ENCODE measurements around the gene CMTM8.

CMTM8 gene

DNA sequence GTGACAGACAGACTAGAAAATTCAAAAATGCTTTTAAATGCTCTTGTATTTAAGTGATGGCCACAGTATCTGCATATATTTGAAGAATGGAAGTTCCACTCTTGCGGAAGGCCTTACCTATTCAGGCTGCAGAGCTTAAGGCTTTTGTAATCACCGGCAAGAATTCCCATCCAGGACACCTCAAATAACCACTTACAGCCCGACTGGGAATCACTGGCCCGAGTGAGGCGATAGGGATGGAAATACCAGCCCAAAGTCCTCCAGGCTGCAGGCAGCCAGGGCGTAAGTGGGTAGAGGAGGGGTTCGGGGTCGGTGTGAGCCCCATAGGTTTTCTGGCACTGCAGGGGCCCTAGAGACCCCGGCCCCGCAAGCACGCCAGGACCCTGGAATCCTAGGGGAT lies 162.6 kb downstream of the CMTM8 start:
- TF ChIP-seq, protein P1, sequence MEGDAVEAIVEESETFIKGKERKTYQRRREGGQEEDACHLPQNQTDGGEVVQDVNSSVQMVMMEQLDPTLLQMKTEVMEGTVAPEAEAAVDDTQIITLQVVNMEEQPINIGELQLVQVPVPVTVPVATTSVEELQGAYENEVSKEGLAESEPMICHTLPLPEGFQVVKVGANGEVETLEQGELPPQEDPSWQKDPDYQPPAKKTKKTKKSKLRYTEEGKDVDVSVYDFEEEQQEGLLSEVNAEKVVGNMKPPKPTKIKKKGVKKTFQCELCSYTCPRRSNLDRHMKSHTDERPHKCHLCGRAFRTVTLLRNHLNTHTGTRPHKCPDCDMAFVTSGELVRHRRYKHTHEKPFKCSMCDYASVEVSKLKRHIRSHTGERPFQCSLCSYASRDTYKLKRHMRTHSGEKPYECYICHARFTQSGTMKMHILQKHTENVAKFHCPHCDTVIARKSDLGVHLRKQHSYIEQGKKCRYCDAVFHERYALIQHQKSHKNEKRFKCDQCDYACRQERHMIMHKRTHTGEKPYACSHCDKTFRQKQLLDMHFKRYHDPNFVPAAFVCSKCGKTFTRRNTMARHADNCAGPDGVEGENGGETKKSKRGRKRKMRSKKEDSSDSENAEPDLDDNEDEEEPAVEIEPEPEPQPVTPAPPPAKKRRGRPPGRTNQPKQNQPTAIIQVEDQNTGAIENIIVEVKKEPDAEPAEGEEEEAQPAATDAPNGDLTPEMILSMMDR (IDR thresholded peaks at IDR 0.05): no peak
- peak overlapping the region; percentile 80 for H3K27ac Mint-ChIP-seq
- peaks cover 6% of the 10 kb centered on the region for H3K27me3 Mint-ChIP-seq (ENCODE audit: low read depth, poor library complexity)
- DNase-seq: no peak
- peaks cover 17% of the 10 kb centered on the region for H3K36me3 Mint-ChIP-seq (ENCODE audit: low read depth)
- no peaks in the 10 kb centered on the region for H3K9me3 Mint-ChIP-seq
- H3K4me1 Mint-ChIP-seq: peaks cover 51% of the 10 kb centered on the region
- H3K4me3 Mint-ChIP-seq: peak overlapping the region; percentile 73

DNA sequence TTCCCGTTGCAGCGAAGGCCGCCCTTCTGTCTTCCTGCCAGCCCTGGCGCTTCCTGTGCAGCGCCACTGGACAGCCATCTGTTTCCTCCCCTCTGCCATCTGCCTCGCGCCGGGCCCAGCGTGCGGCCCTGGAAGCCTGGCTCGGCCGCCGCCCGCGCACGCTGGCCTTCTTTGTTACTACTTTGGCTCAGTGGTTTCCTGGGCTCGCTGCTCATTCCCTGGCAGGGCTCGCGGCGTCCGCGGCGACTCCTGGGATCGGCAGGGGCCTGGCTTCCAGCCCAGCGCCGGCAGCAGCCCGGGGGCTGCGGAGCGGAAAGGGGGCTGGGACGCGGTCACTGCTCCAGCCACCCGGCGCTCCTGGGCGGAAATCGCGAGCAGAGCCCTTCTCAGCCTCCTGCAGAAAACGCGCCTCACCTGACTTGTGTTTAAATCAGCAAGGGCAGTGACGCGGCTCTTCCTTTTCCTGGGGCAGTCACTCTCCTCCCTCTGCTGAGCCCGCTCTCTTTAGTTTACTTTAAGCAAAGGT lies 163.1 kb downstream of the CMTM8 start:
- Mint-ChIP-seq H3K36me3 (ENCODE audit: low read depth) (peaks cover 21% of the 10 kb centered on the region), H3K9me3 (no peaks in the 10 kb centered on the region), H3K27me3 (ENCODE audit: low read depth, poor library complexity) (peaks cover 6% of the 10 kb centered on the region), H3K27ac (peak overlapping the region; percentile 83), H3K4me1 (peaks cover 55% of the 10 kb centered on the region), H3K4me3 (peak overlapping the region; percentile 73)
- TF ChIP-seq, protein P1 (IDR thresholded peaks at IDR 0.05): no peak
- peak; percentile 79 for DNase-seq

DNA sequence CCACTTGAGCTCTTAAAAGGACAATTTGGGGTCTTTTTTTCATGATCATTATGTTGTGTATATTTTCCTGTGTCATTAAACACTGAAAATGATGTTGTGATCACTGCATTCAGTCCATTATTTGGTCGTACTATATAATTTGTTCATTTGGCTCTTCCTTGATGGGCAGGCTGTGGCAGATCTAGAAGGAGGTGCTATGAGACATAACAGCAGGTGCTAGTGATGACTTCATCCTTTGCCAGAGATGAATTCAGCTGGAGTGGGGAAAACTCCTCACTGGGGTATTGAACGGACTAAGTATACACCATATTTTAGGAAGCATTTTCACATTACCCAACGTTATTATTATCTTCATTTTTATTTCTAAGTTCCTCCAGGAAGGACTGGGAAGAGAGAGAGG lies 165.2 kb downstream of the CMTM8 start:
- DNase-seq: no peak
- Mint-ChIP-seq H3K4me1 (peaks cover 44% of the 10 kb centered on the region), H3K4me3 (no peak overlapping the region), H3K9me3 (no peaks in the 10 kb centered on the region), H3K27me3 (ENCODE audit: low read depth, poor library complexity) (peaks cover 6% of the 10 kb centered on the region), H3K36me3 (ENCODE audit: low read depth) (peaks cover 21% of the 10 kb centered on the region), H3K27ac (no peak overlapping the region)
- TF ChIP-seq, protein P1 (IDR thresholded peaks at IDR 0.05): no peak

DNA sequence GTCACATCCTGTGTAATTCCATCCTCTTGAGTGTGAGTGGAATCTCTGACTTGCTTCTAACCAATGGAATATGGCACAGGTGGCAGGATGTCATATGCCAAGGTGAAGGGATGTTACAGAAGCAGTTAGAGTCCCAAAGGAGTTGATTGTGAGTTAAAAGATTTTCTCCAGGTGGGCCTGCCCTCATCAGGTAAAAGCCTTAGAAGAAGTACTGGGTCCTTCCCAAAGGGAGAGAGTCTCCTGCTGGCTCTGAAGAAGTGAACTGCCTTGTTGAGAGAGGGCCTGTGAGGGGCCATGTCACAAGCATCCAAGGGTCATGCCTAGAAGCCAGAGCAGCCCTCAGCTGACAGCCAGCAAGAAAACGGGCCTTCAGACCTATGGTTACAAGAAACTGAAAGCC lies 166.2 kb downstream of the CMTM8 start:
- TF ChIP-seq, protein P1 (IDR thresholded peaks at IDR 0.05): no peak
- Mint-ChIP-seq H3K9me3 (no peaks in the 10 kb centered on the region), H3K4me1 (peaks cover 44% of the 10 kb centered on the region), H3K36me3 (ENCODE audit: low read depth) (peaks cover 25% of the 10 kb centered on the region), H3K4me3 (no peak overlapping the region), H3K27ac (no peak overlapping the region), H3K27me3 (ENCODE audit: low read depth, poor library complexity) (peaks cover 3% of the 10 kb centered on the region)
- DNase-seq: no peak

DNA sequence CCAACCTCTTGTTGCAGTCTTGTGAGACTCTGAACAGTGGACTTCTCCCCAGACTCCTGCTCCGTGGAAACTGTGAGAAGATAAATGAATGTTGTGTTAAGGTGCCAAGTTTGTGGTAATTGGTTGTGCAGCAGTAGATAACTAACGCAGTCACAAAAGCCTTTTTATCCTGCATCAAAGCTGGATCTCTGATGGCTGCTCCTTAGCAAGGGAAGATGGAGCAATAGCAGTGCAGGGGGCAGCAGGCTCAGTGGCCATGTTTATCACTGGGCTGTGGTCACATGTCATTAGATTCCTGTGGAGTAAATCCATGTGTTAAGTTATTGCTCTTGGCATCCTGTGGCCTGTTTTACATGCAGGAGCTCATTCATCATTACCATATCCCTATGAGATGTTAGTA lies 166.7 kb downstream of the CMTM8 start:
- TF ChIP-seq, protein P1 (IDR thresholded peaks at IDR 0.05): no peak
- Mint-ChIP-seq H3K36me3 (ENCODE audit: low read depth) (peaks cover 25% of the 10 kb centered on the region), H3K9me3 (no peaks in the 10 kb centered on the region), H3K4me3 (no peak overlapping the region), H3K27ac (no peak overlapping the region), H3K27me3 (ENCODE audit: low read depth, poor library complexity) (peaks cover 3% of the 10 kb centered on the region), H3K4me1 (peaks cover 48% of the 10 kb centered on the region)
- no peak for DNase-seq

DNA sequence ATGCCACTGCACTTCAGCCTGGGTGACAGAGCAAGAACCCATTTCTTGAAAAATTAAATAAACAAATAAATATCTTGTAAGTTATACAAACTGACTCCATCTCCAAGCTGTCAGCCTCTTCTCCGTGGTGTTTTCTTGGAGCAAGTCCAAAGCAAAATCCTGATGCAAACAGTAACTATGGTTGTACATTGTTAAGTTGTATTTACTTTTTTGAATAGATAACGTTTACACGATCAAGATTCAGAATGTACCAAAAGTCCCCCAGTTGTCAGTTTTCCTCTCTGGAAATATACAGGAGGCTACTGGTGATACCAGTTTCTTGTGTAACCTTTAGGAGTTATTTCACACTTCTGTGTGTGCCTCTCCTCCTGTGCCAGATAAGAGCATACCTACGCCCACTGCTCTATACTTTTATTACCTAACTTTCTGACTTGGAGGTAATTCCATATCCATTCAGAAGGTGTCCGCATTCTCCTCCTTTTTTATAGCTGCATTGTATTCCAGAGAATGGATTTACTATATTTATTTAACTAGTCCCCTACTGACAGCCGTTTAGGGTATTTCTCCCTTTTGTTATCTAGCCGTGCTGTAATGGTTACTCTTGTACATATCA lies 167.3 kb downstream of the CMTM8 start:
- Mint-ChIP-seq H3K27me3 (ENCODE audit: low read depth, poor library complexity) (no peaks in the 10 kb centered on the region), H3K27ac (no peak overlapping the region), H3K36me3 (ENCODE audit: low read depth) (peaks cover 25% of the 10 kb centered on the region), H3K4me1 (peaks cover 49% of the 10 kb centered on the region), H3K9me3 (no peaks in the 10 kb centered on the region), H3K4me3 (no peak overlapping the region)
- TF ChIP-seq, protein P1 (IDR thresholded peaks at IDR 0.05): no peak
- DNase-seq: no peak

Measured in nephron progenitor cell (in vitro differentiated cells).